IPS-15b (cell line): ENCODE data around the gene AGGF1.
"Not testable (repeated sequence)": the region's sequence is repeated elsewhere in the genome, so short reads cannot be mapped to it uniquely, and the experiment has no call there.

ENCODE experiments used
- H3K27me3 ChIP-seq: one replicate; pipeline ENCODE4 v1.6.1; 2013; ENCODE audit warnings: low read length; ENCODE audit not compliant: control insufficient read depth, insufficient read depth
- H3K36me3 ChIP-seq: one replicate; pipeline ENCODE4 v1.6.1; 2013; ENCODE audit warnings: low read length; ENCODE audit not compliant: control insufficient read depth, insufficient read depth
- H3K4me1 ChIP-seq: one replicate; pipeline ENCODE4 v1.6.1; 2013; ENCODE audit warnings: mild to moderate bottlenecking, low read length; ENCODE audit not compliant: control insufficient read depth, insufficient read depth
- H3K4me3 ChIP-seq: one replicate; pipeline ENCODE4 v1.5.1; 2013; ENCODE audit warnings: low read depth, low read length
- H3K9ac ChIP-seq: one replicate; pipeline ENCODE4 v1.6.1; 2013; ENCODE audit warnings: low read depth, mild to moderate bottlenecking, low read length
- H3K9me3 ChIP-seq: one replicate; pipeline ENCODE4 v1.6.1; 2013; ENCODE audit warnings: mild to moderate bottlenecking, low read length; ENCODE audit not compliant: control insufficient read depth, insufficient read depth

The AGGF1 gene

DNA sequence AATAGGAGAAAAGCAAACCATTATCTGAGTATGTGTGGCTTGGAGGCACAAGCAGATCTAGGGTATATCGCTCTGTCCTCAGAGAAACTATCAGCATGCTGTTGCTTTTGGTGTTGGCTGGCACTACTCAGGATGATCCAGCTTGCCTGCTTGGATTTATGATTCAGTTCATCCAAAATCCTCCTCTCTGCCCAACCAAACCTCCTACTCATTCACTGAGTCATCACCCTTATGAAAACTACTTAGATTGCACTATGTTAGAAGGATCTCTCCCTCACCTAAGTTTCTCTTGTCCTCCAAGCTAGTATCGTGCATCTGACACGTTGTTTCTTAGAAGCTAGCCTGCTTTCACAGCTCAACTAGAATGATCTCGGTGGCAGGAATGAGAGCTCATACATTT is 71.1 kb downstream of the AGGF1 start:
- no peak overlapping the region for H3K9ac ChIP-seq
- H3K27me3 ChIP-seq = no peaks in the 10 kb centered on the region
- no peak overlapping the region for H3K4me3 ChIP-seq
- no peaks in the 10 kb centered on the region for H3K9me3 ChIP-seq
- no peaks in the 10 kb centered on the region for H3K4me1 ChIP-seq
- H3K36me3 ChIP-seq = no peaks in the 10 kb centered on the region

DNA sequence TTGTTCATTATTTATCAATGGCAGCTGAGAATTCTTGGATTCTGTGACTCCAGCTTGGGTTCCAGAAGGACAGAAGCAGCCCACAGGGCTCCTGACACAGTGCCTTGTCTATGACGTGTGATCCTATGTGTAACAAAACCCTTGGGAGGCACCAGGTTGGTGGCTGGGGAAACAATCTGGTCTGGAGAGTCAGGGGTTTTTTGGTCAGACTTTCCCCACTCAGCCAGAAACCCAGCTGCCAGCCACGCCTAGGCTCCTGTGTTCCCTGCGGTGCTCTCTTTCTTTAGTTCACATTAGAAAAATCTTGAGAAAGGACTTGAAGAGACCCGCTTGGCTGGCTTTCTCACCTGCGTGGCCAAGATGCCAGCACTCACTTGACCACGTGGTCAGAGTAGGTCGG is 72.3 kb downstream of the AGGF1 start:
- Histone ChIP-seq H3K27me3 (no peaks in the 10 kb centered on the region), H3K36me3 (no peaks in the 10 kb centered on the region), H3K9me3 (no peaks in the 10 kb centered on the region), H3K4me1 (no peaks in the 10 kb centered on the region), H3K9ac (no peak overlapping the region), H3K4me3 (no peak overlapping the region)

DNA sequence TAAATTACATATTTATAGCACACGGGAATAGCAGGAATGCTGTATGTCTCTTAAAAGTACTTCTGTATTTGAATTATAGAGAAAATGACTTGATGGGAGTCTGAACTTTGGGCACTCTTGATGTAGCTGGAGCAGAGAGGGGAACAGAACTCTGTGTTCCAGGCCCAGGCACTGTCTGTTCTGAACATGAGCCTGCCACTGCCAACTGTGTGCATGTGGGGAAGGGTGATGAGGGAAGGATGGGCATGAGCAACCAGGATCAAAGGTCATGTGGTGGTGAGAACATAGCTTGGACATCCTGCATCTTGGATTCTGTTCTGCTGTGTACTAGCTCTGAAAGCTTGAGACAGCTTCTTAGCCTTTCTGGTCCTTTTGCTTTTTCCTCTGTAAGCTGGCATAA is 73.3 kb downstream of the AGGF1 start:
- Histone ChIP-seq H3K9ac (no peak overlapping the region), H3K4me3 (no peak overlapping the region), H3K36me3 (no peaks in the 10 kb centered on the region), H3K4me1 (no peaks in the 10 kb centered on the region), H3K27me3 (no peaks in the 10 kb centered on the region), H3K9me3 (no peaks in the 10 kb centered on the region)

DNA sequence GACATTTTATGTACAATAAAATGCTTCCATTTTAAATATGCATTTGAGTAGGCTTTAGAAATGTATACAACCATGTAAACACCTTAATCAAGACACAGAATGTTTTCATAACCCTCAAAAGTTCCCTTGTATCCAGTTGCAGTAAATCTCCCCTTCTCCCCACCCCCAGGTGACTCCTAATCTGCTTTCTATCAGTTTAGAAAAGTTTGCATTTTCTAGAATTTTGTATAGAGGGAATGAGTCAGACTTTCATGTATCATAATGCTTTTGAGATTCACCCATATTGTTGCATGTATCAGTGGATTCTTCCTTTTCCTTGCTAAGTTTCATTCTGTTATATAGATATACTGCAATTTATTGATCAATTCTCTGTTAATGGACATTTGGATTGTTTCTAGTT is 74.6 kb downstream of the AGGF1 start:
- Histone ChIP-seq H3K4me3 (no peak overlapping the region), H3K9ac (no peak overlapping the region), H3K4me1 (no peaks in the 10 kb centered on the region), H3K27me3 (no peaks in the 10 kb centered on the region), H3K9me3 (no peaks in the 10 kb centered on the region), H3K36me3 (no peaks in the 10 kb centered on the region)

DNA sequence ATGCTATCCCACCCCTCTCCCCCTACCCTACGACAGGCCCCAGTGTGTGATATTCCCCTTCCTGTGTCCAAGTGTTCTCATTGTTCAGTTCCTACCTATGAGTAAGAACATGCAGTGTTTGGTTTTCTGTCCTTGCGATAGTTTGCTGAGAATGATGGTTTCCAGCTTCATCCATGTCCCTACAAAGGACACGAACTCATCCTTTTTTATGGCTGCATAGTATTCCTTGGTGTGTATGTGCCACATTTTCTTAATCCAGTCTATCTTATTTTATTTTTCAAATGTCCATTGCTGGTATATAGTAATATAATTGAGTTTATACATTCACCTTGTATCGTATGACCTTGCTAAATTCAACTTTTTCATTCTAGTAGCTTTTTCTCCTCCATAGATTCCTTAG is 76.8 kb downstream of the AGGF1 start:
- H3K9ac ChIP-seq, H3K4me1 ChIP-seq, H3K36me3 ChIP-seq, H3K4me3 ChIP-seq, H3K27me3 ChIP-seq, H3K9me3 ChIP-seq: not testable (repeated sequence)
